GM21390 (cell line): ENCODE results near the gene DNMT3L.
"Not testable (repeated sequence)": the region's sequence is repeated elsewhere in the genome, so short reads cannot be mapped to it uniquely, and the experiment has no call there.

Experiments
- ATAC-seq: cut with Tn5 transposase; IDR thresholded peaks from one replicate; pipeline ENCODE4 v1.9.1; 2021; ENCODE audit not compliant: unreplicated experiment

DNMT3L gene

DNA sequence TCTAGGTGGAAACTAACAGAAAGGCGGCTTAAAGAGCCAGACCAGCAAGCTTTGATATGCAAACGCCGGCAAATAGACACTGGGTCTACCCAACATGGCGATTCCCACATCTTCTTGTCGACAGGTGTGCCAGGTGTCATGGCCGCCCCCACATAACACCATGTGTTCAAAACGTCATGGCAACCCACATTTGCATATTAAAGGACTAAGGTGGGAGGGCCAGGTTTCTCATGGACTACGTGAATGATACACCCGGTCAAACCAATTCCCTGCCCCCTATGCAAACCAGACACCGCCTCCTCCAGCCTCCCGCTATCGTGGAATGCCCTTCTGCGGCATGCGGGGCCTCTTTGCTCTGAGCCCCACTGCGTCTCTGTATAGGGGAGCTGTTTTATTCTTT lies 62.2 kb downstream of the DNMT3L start:
- no peak for ATAC-seq

- ATAC-seq, result not testable (repeated sequence)
These were observed 64.6 kb downstream of the DNMT3L start for GRCh38 chr21:44197156-44197516.
